Muscle of leg (tissue), 11 donors: ENCODE measurements around the gene PACS2. TPM values are rescaled to one million over a fixed set of nuclear protein-coding genes. Genes with fewer than 3 reads are reported as not detected.

Source experiments
- DNase-seq: peaks from one replicate; pipeline ENCODE4 v3.0.0; 2013
- H3K27ac ChIP-seq: one replicate; pipeline ENCODE4 v1.5.1; 2013; ENCODE audit warnings: mild to moderate bottlenecking, low read length, control low read depth
- H3K27me3 ChIP-seq: one replicate; pipeline ENCODE4 v1.6.1; 2013; ENCODE audit warnings: low read length; ENCODE audit not compliant: control insufficient read depth, insufficient read depth
- H3K36me3 ChIP-seq: one replicate; pipeline ENCODE4 v1.6.1; 2013; ENCODE audit warnings: low read length; ENCODE audit not compliant: control insufficient read depth, insufficient read depth
- H3K4me1 ChIP-seq: one replicate; pipeline ENCODE4 v1.6.1; 2013; ENCODE audit warnings: low read length; ENCODE audit not compliant: control insufficient read depth, insufficient read depth
- H3K4me3 ChIP-seq: one replicate; pipeline ENCODE4 v1.5.1; 2013; ENCODE audit warnings: low read length, control low read depth
- H3K9me3 ChIP-seq: replicated peaks from 2 replicates; pipeline ENCODE4 v1.6.1; 2013; ENCODE audit warnings: low read depth, low read length; ENCODE audit not compliant: control insufficient read depth
- WGBS: methylation state at CpG from one replicate; pipeline ENCODE4 v1.1.5; 2013; ENCODE audit warnings: missing lambda C conversion rate; ENCODE audit not compliant: insufficient coverage; 5-methylcytosine and 5-hydroxymethylcytosine counted together
- polyA plus RNA-seq, 8 donors: library from polyadenylated mRNA; unstranded; fragments of 120-200 nt; gene quantifications; one replicate each; pipeline versions ENCODE4 v1.2.1 to v1.2.3, GENCODE V29; 2013; ENCODE audit warnings: inconsistent platforms in 1 of 8, low replicate concordance in 1 of 8; ENCODE audit not compliant: insufficient read length in 8 of 8, insufficient read depth in 1 of 8
- total RNA-seq: library from RNA; stranded (reverse); fragments of 120-200 nt; gene quantifications from one replicate; pipeline ENCODE4 v1.2.4, GENCODE V29; 2013

Gene PACS2
- total and polyA plus RNA-seq, 9 donors: 66.2 to 110 (median 86.5) TPM

- 86% methylated on average over 12 of the region's 12 CpGs for WGBS
- H3K4me3 ChIP-seq: no peak overlapping the region
Measured at GRCh38 chr14:105442834-105443233, 128.3 kb downstream of the PACS2 start.

GRCh38 chr14:105444859-105445258, 130.3 kb downstream of the PACS2 start:
- H3K4me3 ChIP-seq: no peak overlapping the region
- H3K27ac ChIP-seq: no peak overlapping the region
- no peaks in the 10 kb centered on the region for H3K27me3 ChIP-seq
- peaks cover 50% of the 10 kb centered on the region for H3K36me3 ChIP-seq
- no peaks in the 10 kb centered on the region for H3K9me3 ChIP-seq
- no peak for DNase-seq
- WGBS: 67% methylated on average over 17 of the region's 17 CpGs
- peaks cover 40% of the 10 kb centered on the region for H3K4me1 ChIP-seq

More at GRCh38 chr14:105442834-105443233, 128.3 kb downstream of the PACS2 start:
- H3K4me1 ChIP-seq: peaks cover 27% of the 10 kb centered on the region
- no peaks in the 10 kb centered on the region for H3K9me3 ChIP-seq
- H3K27ac ChIP-seq: no peak overlapping the region
- peaks cover 63% of the 10 kb centered on the region for H3K36me3 ChIP-seq
- no peak for DNase-seq
- no peaks in the 10 kb centered on the region for H3K27me3 ChIP-seq

GRCh38 chr14:105445290-105445689, 130.7 kb downstream of the PACS2 start:
- H3K9me3 ChIP-seq: no peaks in the 10 kb centered on the region
- DNase-seq: no peak
- 79% methylated on average over 22 of the region's 24 CpGs for WGBS
- no peak overlapping the region for H3K4me3 ChIP-seq
- H3K27ac ChIP-seq: no peak overlapping the region
- peaks cover 39% of the 10 kb centered on the region for H3K4me1 ChIP-seq
- H3K36me3 ChIP-seq: peaks cover 50% of the 10 kb centered on the region
- H3K27me3 ChIP-seq: no peaks in the 10 kb centered on the region

- Histone ChIP-seq H3K9me3 (no peaks in the 10 kb centered on the region), H3K27ac (no peak overlapping the region), H3K4me1 (peaks cover 45% of the 10 kb centered on the region), H3K36me3 (peaks cover 51% of the 10 kb centered on the region), H3K27me3 (no peaks in the 10 kb centered on the region), H3K4me3 (no peak overlapping the region)
- no peak for DNase-seq
- WGBS: 84% methylated on average over 14 of the region's 26 CpGs
Measured at GRCh38 chr14:105445901-105446845, 131.6 kb downstream of the PACS2 start.

- Histone ChIP-seq H3K27me3 (no peaks in the 10 kb centered on the region), H3K4me1 (peaks cover 49% of the 10 kb centered on the region), H3K4me3 (no peak overlapping the region), H3K27ac (peak overlapping the region; percentile 74), H3K36me3 (peaks cover 55% of the 10 kb centered on the region), H3K9me3 (no peaks in the 10 kb centered on the region)
- DNase-seq: no peak
- 77% methylated on average over 14 of the region's 14 CpGs for WGBS
Measured at GRCh38 chr14:105446971-105447370, 132.4 kb downstream of the PACS2 start.

Other genes with a start within 250 kb of the PACS2 start
- 0.75 TPM for gene GPR132, start 249.3 kb upstream of the PACS2 start, total RNA-seq
- gene GPR132, start 249.3 kb upstream of the PACS2 start, polyA plus RNA-seq: 1 to 10 TPM in 2 of 8 donors, under 1 TPM in 6; 0.41 to 1.5 (median 0.69) TPM
- gene JAG2, start 146.0 kb upstream of the PACS2 start, total RNA-seq: 23.8 TPM
- gene JAG2, start 146.0 kb upstream of the PACS2 start, polyA plus RNA-seq: 10 to 100 TPM; 24.5 to 53.7 (median 46.1) TPM
- gene NUDT14, start 133.4 kb upstream of the PACS2 start, total RNA-seq: 21.9 TPM
- 10 to 100 TPM; 10.5 to 22.8 (median 15.8) TPM for gene NUDT14, start 133.4 kb upstream of the PACS2 start, polyA plus RNA-seq
- gene BTBD6, start 66.2 kb upstream of the PACS2 start, total RNA-seq: 44.6 TPM
- gene BTBD6, start 66.2 kb upstream of the PACS2 start, polyA plus RNA-seq: 10 to 100 TPM; 32.6 to 46.6 (median 37.9) TPM
- gene BRF1, start 13.7 kb upstream of the PACS2 start, total RNA-seq: 29.9 TPM
- gene BRF1, start 13.7 kb upstream of the PACS2 start, polyA plus RNA-seq: 10 to 100 TPM; 25.3 to 31.3 (median 27.9) TPM
- 0.49 TPM for gene TEX22, start 83.8 kb downstream of the PACS2 start, total RNA-seq
- 1 to 10 TPM in 1 of 8 donors, under 1 TPM in 7; 0.23 to 1.1 (median 0.47) TPM for gene TEX22, start 83.8 kb downstream of the PACS2 start, polyA plus RNA-seq
- 41.8 TPM for gene MTA1, start 105.1 kb downstream of the PACS2 start, total RNA-seq
- gene MTA1, start 105.1 kb downstream of the PACS2 start, polyA plus RNA-seq: 100 to 1,000 TPM in 3 of 8 donors, 10 to 100 TPM in 5; 64.1 to 112 (median 91.3) TPM
- gene CRIP2, start 160.1 kb downstream of the PACS2 start, total RNA-seq: 144 TPM
- gene CRIP2, start 160.1 kb downstream of the PACS2 start, polyA plus RNA-seq: 100 to 1,000 TPM; 203 to 335 (median 255) TPM
- gene CRIP1, start 172.1 kb downstream of the PACS2 start, total RNA-seq: 39.3 TPM
- 10 to 100 TPM; 32.6 to 64.4 (median 56.7) TPM for gene CRIP1, start 172.1 kb downstream of the PACS2 start, polyA plus RNA-seq
- gene TEDC1, start 176.5 kb downstream of the PACS2 start, total RNA-seq: 7.0 TPM
- gene TEDC1, start 176.5 kb downstream of the PACS2 start, polyA plus RNA-seq: 1 to 10 TPM; 5.6 to 9.3 (median 7.7) TPM
- 4.8 TPM for gene TMEM121, start 211.8 kb downstream of the PACS2 start, total RNA-seq
- 1 to 10 TPM; 1.3 to 3.7 (median 3.3) TPM for gene TMEM121, start 211.8 kb downstream of the PACS2 start, polyA plus RNA-seq